ENCODE data around the gene CDK5. TPM values are rescaled to one million over a fixed set of nuclear protein-coding genes. Genes with fewer than 3 reads are reported as not detected.

Gene CDK5
- total and polyA plus RNA-seq, 10 of the 15 experiments (the other 5 are each of a cell fraction or from before 2014, with no cell fraction given), result 1.5 to 33.4 (median 21.6) TPM

DNA sequence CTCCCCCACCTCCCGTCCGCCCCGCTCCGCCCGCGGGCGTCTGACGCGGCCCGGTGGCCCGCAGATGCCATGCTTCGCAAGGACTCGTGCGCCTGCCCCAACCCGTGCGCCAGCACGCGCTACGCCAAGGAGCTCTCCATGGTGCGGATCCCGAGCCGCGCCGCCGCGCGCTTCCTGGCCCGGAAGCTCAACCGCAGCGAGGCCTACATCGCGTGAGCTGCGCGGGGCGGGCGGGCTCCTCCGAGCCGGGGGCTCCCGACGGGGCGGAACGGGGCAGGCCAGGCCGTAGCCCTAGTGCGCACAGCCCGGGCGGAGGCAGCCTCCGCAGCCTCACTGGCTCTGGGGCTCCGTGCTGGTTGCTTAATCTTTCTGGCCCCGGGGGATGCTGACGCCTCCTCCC lies 6.6 kb downstream of the CDK5 start:
- Histone ChIP-seq H3K4me1 (ENCODE audit: control insufficient read depth, insufficient read depth, low read length) (no peaks in the 10 kb centered on the region), H3K9me3 (replicated peaks; ENCODE audit: control insufficient read depth, insufficient read depth, low read length) (no peaks in the 10 kb centered on the region), H3K4me3 (no peak overlapping the region), H3K27me3 (replicated peaks in 1 of 2; ENCODE audit: control insufficient read depth in 2 of 2, insufficient read depth in 2 of 2, low read length in 1 of 2) (no peaks in the 10 kb centered on the region; a peak in 1 of 4 replicates), H3K9ac (ENCODE audit: control insufficient read depth, insufficient read depth, low read length) (no peak overlapping the region), H4K20me1 (ENCODE audit: control insufficient read depth, insufficient read depth) (no peaks in the 10 kb centered on the region), H3K79me2 (ENCODE audit: control insufficient read depth, insufficient read depth, low read length) (no peaks in the 10 kb centered on the region), H3K36me3 (ENCODE audit: control insufficient read depth in 2 of 2, insufficient read depth in 2 of 2, low read length in 1 of 2) (no peaks in the 10 kb centered on the region), H3K27ac (ENCODE audit: control insufficient read depth, insufficient read depth) (no peak overlapping the region), H3K4me2 (ENCODE audit: control insufficient read depth, insufficient read depth) (no peak overlapping the region), H2AFZ (ENCODE audit: control insufficient read depth, low read depth, low read length) (no peak overlapping the region)
- FAIRE-seq (no peak), ATAC-seq (peak; percentile 50), DNase-seq (ENCODE audit: low read depth, low spot score) (no peak)
- in situ Hi-C loops (cut with MboI) (no loop called here), intact Hi-C loops (cut with micrococcal nuclease; ENCODE audit: unreplicated experiment) (no loop called here)
- 22% methylated on average over 32 of the region's 50 CpGs for WGBS (ENCODE audit: insufficient coverage, insufficient replicate concordance, low lambda C conversion rate, missing lambda C conversion rate)
- CTCF ChIA-PET, result no interaction called here
- POLR2A ChIA-PET, result no interaction called here
- no TSS peak for BruUV-seq (replicated peaks)
- SMC1A ChIA-PET (ENCODE audit: uncharacterized antibody, unreplicated experiment), result no interaction called here
- RAD21 ChIA-PET (ENCODE audit: unreplicated experiment), result no interaction called here
- TF ChIP-seq RUNX3 (IDR thresholded peaks at IDR 0.05; ENCODE audit: low read length) (0 out of 2 replicates have a peak, but pooled peaks have one; percentile 17), RFX5 (IDR thresholded peaks at IDR 0.05; ENCODE audit: low read depth, low read length) (no peak), RB1 (IDR thresholded peaks at IDR 0.05; ENCODE audit: borderline replicate concordance) (no peak), HDAC6 (IDR thresholded peaks at IDR 0.05; ENCODE audit: unreplicated experiment) (peak; percentile 95), CHD4 (IDR thresholded peaks at IDR 0.05) (no peak), BHLHE40 (IDR thresholded peaks at IDR 0.05; ENCODE audit: borderline replicate concordance in 1 of 2, low read depth in 2 of 2, low read length in 1 of 2) (peak; percentile 51 to 65; a peak in 2 of 4 replicates), POU2F2 (IDR thresholded peaks at IDR 0.05; ENCODE audit: borderline replicate concordance, low read depth, low read length) (no peak), HDAC2 (IDR thresholded peaks at IDR 0.05) (no peak)
- TF ChIP-seq, protein P1, sequence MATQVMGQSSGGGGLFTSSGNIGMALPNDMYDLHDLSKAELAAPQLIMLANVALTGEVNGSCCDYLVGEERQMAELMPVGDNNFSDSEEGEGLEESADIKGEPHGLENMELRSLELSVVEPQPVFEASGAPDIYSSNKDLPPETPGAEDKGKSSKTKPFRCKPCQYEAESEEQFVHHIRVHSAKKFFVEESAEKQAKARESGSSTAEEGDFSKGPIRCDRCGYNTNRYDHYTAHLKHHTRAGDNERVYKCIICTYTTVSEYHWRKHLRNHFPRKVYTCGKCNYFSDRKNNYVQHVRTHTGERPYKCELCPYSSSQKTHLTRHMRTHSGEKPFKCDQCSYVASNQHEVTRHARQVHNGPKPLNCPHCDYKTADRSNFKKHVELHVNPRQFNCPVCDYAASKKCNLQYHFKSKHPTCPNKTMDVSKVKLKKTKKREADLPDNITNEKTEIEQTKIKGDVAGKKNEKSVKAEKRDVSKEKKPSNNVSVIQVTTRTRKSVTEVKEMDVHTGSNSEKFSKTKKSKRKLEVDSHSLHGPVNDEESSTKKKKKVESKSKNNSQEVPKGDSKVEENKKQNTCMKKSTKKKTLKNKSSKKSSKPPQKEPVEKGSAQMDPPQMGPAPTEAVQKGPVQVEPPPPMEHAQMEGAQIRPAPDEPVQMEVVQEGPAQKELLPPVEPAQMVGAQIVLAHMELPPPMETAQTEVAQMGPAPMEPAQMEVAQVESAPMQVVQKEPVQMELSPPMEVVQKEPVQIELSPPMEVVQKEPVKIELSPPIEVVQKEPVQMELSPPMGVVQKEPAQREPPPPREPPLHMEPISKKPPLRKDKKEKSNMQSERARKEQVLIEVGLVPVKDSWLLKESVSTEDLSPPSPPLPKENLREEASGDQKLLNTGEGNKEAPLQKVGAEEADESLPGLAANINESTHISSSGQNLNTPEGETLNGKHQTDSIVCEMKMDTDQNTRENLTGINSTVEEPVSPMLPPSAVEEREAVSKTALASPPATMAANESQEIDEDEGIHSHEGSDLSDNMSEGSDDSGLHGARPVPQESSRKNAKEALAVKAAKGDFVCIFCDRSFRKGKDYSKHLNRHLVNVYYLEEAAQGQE (IDR thresholded peaks at IDR 0.05; ENCODE audit: low read depth, low read length), result peak; percentile 84
